Esophagus muscularis mucosa (tissue), 3 donors: ENCODE data around the gene RUFY1.

ENCODE experiments used
- CTCF ChIP-seq, 3 experiments: fragments of 200-600 bp in 2 of 3; fragments of 450-650 bp in 1 of 3; sonication (generic) in 2 of 3; IDR thresholded peaks; one replicate each; pipeline ENCODE4 v1.5.1; 2017 to 2019; ENCODE audit warnings: antibody characterized with exemption in 3 of 3, mild to moderate bottlenecking in 2 of 3, moderate library complexity in 1 of 3
- POLR2AphosphoS5 ChIP-seq, 2 donors: sonication (generic); formaldehyde crosslinking; IDR thresholded peaks; one replicate each; pipeline ENCODE4 v1.6.1; 2017; ENCODE audit warnings: antibody characterized with exemption in 2 of 2

- TF ChIP-seq POLR2AphosphoS5 (IDR thresholded peaks at IDR 0.05) (no peak), CTCF (IDR thresholded peaks at IDR 0.05) (no peak)
Observed at GRCh38 chr5:179509845-179510244, 40.5 kb upstream of the RUFY1 start.
